ENCODE results near the gene SCAF1. TPM values are rescaled to one million over a fixed set of nuclear protein-coding genes. Genes with fewer than 3 reads are reported as not detected.

The SCAF1 gene
- total and polyA plus RNA-seq, 7 donors = 23.0 to 72.9 (median 45.5) TPM

GRCh38 chr19:49699364-49699763 lies 57.4 kb downstream of the SCAF1 start:
- Histone ChIP-seq H3K4me1 (no peaks in the 10 kb centered on the region), H3K36me3 (ENCODE audit: insufficient read depth in 1 of 2, low read depth in 1 of 2) (no peaks in the 10 kb centered on the region), H3K9me3 (no peaks in the 10 kb centered on the region), H3K4me3 (no peak overlapping the region), H3K27ac (no peak overlapping the region), H3K27me3 (ENCODE audit: insufficient read depth in 3 of 3, low read length in 2 of 3) (no peaks in the 10 kb centered on the region)
- intact Hi-C loops (cut with DNase I) = no loop called here
- DNase-seq (no peak), ATAC-seq (no peak)
- WGBS, 3 donors = 84 to 92% (median 86%) methylated on average over 5 of the region's 5 CpGs
- TF ChIP-seq CTCF (IDR thresholded peaks at IDR 0.05) = no peak

- ATAC-seq = no peak
- WGBS, 3 donors = 41 to 59% (median 53%) methylated on average over 7 to 11 of the region's 11 CpGs
- intact Hi-C loops (cut with DNase I) = no loop called here
- H3K36me3 ChIP-seq (ENCODE audit: insufficient read depth in 1 of 2, low read depth in 1 of 2) = no peaks in the 10 kb centered on the region
- H3K27me3 ChIP-seq (ENCODE audit: insufficient read depth in 3 of 3, low read length in 2 of 3) = no peaks in the 10 kb centered on the region
- H3K27ac ChIP-seq = no peak overlapping the region
- no peaks in the 10 kb centered on the region for H3K4me1 ChIP-seq
- H3K9me3 ChIP-seq = no peaks in the 10 kb centered on the region
- H3K4me3 ChIP-seq = no peak overlapping the region
- TF ChIP-seq CTCF (IDR thresholded peaks at IDR 0.05) = no peak
- no peak for DNase-seq
Observed at GRCh38 chr19:49700563-49700962, 58.6 kb downstream of the SCAF1 start.

GRCh38 chr19:49701271-49701786 lies 59.3 kb downstream of the SCAF1 start:
- 55 to 60% (median 55%) methylated on average over 39 to 40 of the region's 40 CpGs for WGBS, 3 donors
- no peak for ATAC-seq
- Histone ChIP-seq H3K27me3 (ENCODE audit: insufficient read depth in 3 of 3, low read length in 2 of 3) (no peaks in the 10 kb centered on the region), H3K4me1 (no peaks in the 10 kb centered on the region), H3K36me3 (ENCODE audit: insufficient read depth in 1 of 2, low read depth in 1 of 2) (no peaks in the 10 kb centered on the region), H3K4me3 (no peak overlapping the region), H3K9me3 (no peaks in the 10 kb centered on the region), H3K27ac (no peak overlapping the region)
- no peak for DNase-seq
- intact Hi-C loops (cut with DNase I) = no loop called here
- TF ChIP-seq CTCF (IDR thresholded peaks at IDR 0.05) = no peak

GRCh38 chr19:49704888-49705642 lies 63.1 kb downstream of the SCAF1 start:
- no peaks in the 10 kb centered on the region for H3K27me3 ChIP-seq (ENCODE audit: insufficient read depth in 3 of 3, low read length in 2 of 3)
- intact Hi-C loops (cut with DNase I) = no loop called here
- no peak overlapping the region for H3K27ac ChIP-seq
- H3K36me3 ChIP-seq (ENCODE audit: insufficient read depth in 1 of 2, low read depth in 1 of 2) = no peaks in the 10 kb centered on the region
- no peaks in the 10 kb centered on the region for H3K4me1 ChIP-seq
- DNase-seq (no peak), ATAC-seq (no peak)
- WGBS, 3 donors = 86 to 88% (median 87%) methylated on average over 22 of the region's 22 CpGs
- H3K9me3 ChIP-seq = no peaks in the 10 kb centered on the region
- H3K4me3 ChIP-seq = no peak overlapping the region
- TF ChIP-seq CTCF (IDR thresholded peaks at IDR 0.05) = no peak

Data from psoas muscle (tissue), 8 donors.